DMS53 treated with DMSO at 0.1 percent for 48 hours (cell line): ENCODE data around the gene CRACDL.

Source experiments
- DNase-seq: peaks from one replicate; lab custom pipeline; 2025; ENCODE audit not compliant: unreplicated experiment; lab: John Stamatoyannopoulos, UW

The CRACDL gene

GRCh38 chr2:98927027-98927426 is 9.0 kb downstream of the CRACDL start:
- no peak for DNase-seq

- no peak for DNase-seq
These were observed 9.4 kb downstream of the CRACDL start for GRCh38 chr2:98926601-98927000.

GRCh38 chr2:98924910-98925309 is 11.1 kb downstream of the CRACDL start:
- no peak for DNase-seq

GRCh38 chr2:98924038-98924830 is 11.8 kb downstream of the CRACDL start:
- no peak for DNase-seq

- peak; percentile 27 for DNase-seq
These were observed 12.6 kb downstream of the CRACDL start for GRCh38 chr2:98923244-98923940.

GRCh38 chr2:98921062-98921461 is 15.0 kb downstream of the CRACDL start:
- no peak for DNase-seq

GRCh38 chr2:98917031-98917471 is 19.0 kb downstream of the CRACDL start:
- peak; percentile 72 for DNase-seq

- DNase-seq, result no peak
These were observed 20.2 kb downstream of the CRACDL start for GRCh38 chr2:98915751-98916358.

- DNase-seq, result no peak
These were observed 21.1 kb downstream of the CRACDL start for GRCh38 chr2:98914713-98915580.

- peak; percentile 96 for DNase-seq
These were observed 21.9 kb downstream of the CRACDL start for GRCh38 chr2:98913916-98914712.

- no peak for DNase-seq
These were observed 22.8 kb downstream of the CRACDL start for GRCh38 chr2:98912957-98913915.

- peak; percentile 89 for DNase-seq
These were observed 23.7 kb downstream of the CRACDL start for GRCh38 chr2:98912221-98912851.

GRCh38 chr2:98911376-98912154 is 24.5 kb downstream of the CRACDL start:
- no peak for DNase-seq

- DNase-seq, result no peak
These were observed 25.0 kb downstream of the CRACDL start for GRCh38 chr2:98911126-98911375.

- DNase-seq, result no peak
These were observed 25.5 kb downstream of the CRACDL start for GRCh38 chr2:98910349-98911125.

GRCh38 chr2:98909317-98910211 is 26.5 kb downstream of the CRACDL start:
- peak; percentile 100 for DNase-seq
